ENCODE measurements around the gene SNTG2. TPM values are rescaled to one million over a fixed set of nuclear protein-coding genes. Genes with fewer than 3 reads are reported as not detected.

Gene SNTG2
- total RNA-seq, 2 experiments from 2014 or later: 2.5 to 3.2 TPM

GRCh38 chr2:951224-952006 is 766 bp downstream of the SNTG2 start:
- TF ChIP-seq CTCF (IDR thresholded peaks at IDR 0.05): no peak
- Mint-ChIP-seq H3K4me1 (ENCODE audit: low read depth) (peaks cover 36% of the 10 kb centered on the region), H3K9me3 (no peaks in the 10 kb centered on the region), H3K36me3 (ENCODE audit: low read depth) (no peaks in the 10 kb centered on the region), H3K4me3 (peak overlapping the region; percentile 68), H3K27ac (peak overlapping the region; percentile 64), H3K27me3 (peaks cover 22% of the 10 kb centered on the region)
- intact Hi-C loops (cut with micrococcal nuclease): no loop called here
- CTCF ChIA-PET: interaction anchor here (1.3 kb wide), 1 partner anchor 22 kb away, joined by 3 read pairs; no protein-coding TSS in a partner anchor
- POLR2A ChIA-PET: interaction anchor here (0.9 to 1.3 kb wide), 2 partner anchors 23 kb away, joined by 3 to 6 read pairs; no protein-coding TSS in a partner anchor
- no peak for DNase-seq
- no peak for ATAC-seq

GRCh38 chr2:953408-953807 is 2.8 kb downstream of the SNTG2 start:
- no peak for TF ChIP-seq CTCF (IDR thresholded peaks at IDR 0.05)
- ATAC-seq (no peak), DNase-seq (no peak)
- ChIA-PET POLR2A (interaction anchor here (0.7 kb wide), 1 partner anchor 690 kb away, joined by 3 read pairs; the partner anchor contains the start of gene SH3YL1), CTCF (interaction anchor here (1.7 kb wide), 1 partner anchor 27 kb away, joined by 3 read pairs; no protein-coding TSS in a partner anchor)
- intact Hi-C loops (cut with micrococcal nuclease): no loop called here
- no peak overlapping the region for H3K4me3 Mint-ChIP-seq
- H3K36me3 Mint-ChIP-seq (ENCODE audit: low read depth): no peaks in the 10 kb centered on the region
- peaks cover 19% of the 10 kb centered on the region for H3K27me3 Mint-ChIP-seq
- no peaks in the 10 kb centered on the region for H3K9me3 Mint-ChIP-seq
- no peak overlapping the region for H3K27ac Mint-ChIP-seq
- H3K4me1 Mint-ChIP-seq (ENCODE audit: low read depth): peaks cover 28% of the 10 kb centered on the region

- ChIA-PET CTCF (interaction anchor here (0.8 to 1.7 kb wide), 4 partner anchors 20 to 594 kb away, joined by 3 read pairs; no protein-coding TSS in a partner anchor), POLR2A (interaction anchor here (0.7 kb wide), 1 partner anchor 690 kb away, joined by 3 read pairs; the partner anchor contains the start of gene SH3YL1)
- no peaks in the 10 kb centered on the region for H3K36me3 Mint-ChIP-seq (ENCODE audit: low read depth)
- no peak overlapping the region for H3K27ac Mint-ChIP-seq
- no peak for TF ChIP-seq CTCF (IDR thresholded peaks at IDR 0.05)
- DNase-seq (no peak), ATAC-seq (no peak)
- no peaks in the 10 kb centered on the region for H3K9me3 Mint-ChIP-seq
- intact Hi-C loops (cut with micrococcal nuclease): no loop called here
- peaks cover 16% of the 10 kb centered on the region for H3K27me3 Mint-ChIP-seq
- no peak overlapping the region for H3K4me3 Mint-ChIP-seq
- H3K4me1 Mint-ChIP-seq (ENCODE audit: low read depth): peaks cover 27% of the 10 kb centered on the region
Observed at GRCh38 chr2:953975-954686, 3.5 kb downstream of the SNTG2 start.

- no peak overlapping the region for H3K4me3 Mint-ChIP-seq
Observed at GRCh38 chr2:954687-955000, 4.0 kb downstream of the SNTG2 start.

More at GRCh38 chr2:954687-955000, 4.0 kb downstream of the SNTG2 start:
- no peaks in the 10 kb centered on the region for H3K9me3 Mint-ChIP-seq
- no peak for TF ChIP-seq CTCF (IDR thresholded peaks at IDR 0.05)
- no peak for DNase-seq
- peaks cover 12% of the 10 kb centered on the region for H3K27me3 Mint-ChIP-seq
- H3K4me1 Mint-ChIP-seq (ENCODE audit: low read depth): peaks cover 22% of the 10 kb centered on the region
- no peak for ATAC-seq
- no peaks in the 10 kb centered on the region for H3K36me3 Mint-ChIP-seq (ENCODE audit: low read depth)
- intact Hi-C loops (cut with micrococcal nuclease): no loop called here
- POLR2A ChIA-PET: no interaction called here
- no peak overlapping the region for H3K27ac Mint-ChIP-seq
- CTCF ChIA-PET: interaction anchor here (0.8 to 1.7 kb wide), 4 partner anchors 20 to 594 kb away, joined by 3 read pairs; no protein-coding TSS in a partner anchor
